HepG2 (cell line): ENCODE measurements around the gene PNKD.

Experiments
- CEBPB ChIP-seq: IDR thresholded peaks from 2 replicates; pipeline ENCODE4 v1.6.1; 2011; ENCODE audit warnings: low read depth, low read length, improper control_type of control experiment, borderline replicate concordance
- MYC ChIP-seq: sonication (generic); formaldehyde crosslinking; IDR thresholded peaks from 2 replicates; pipeline ENCODE4 v1.9.0; 2021; ENCODE audit warnings: missing genetic modification reagents, borderline replicate concordance
- TBP ChIP-seq: sonication (generic); formaldehyde crosslinking; IDR thresholded peaks from 2 replicates; pipeline ENCODE4 v1.5.0; 2020; ENCODE audit warnings: missing genetic modification reagents
- ZNF207 ChIP-seq: fragments of 450-650 bp; IDR thresholded peaks from 2 replicates; pipeline ENCODE4 v1.6.1; 2016; ENCODE audit warnings: antibody characterized with exemption, borderline replicate concordance
- TF ChIP-seq, protein P1 (sequence below), 2 experiments: sonication (generic) in 1 of 2; formaldehyde crosslinking in 1 of 2; IDR thresholded peaks; 2 replicates each; pipeline versions ENCODE4 v1.5.1 to v1.6.1; 2011 to 2020; ENCODE audit warnings: borderline replicate concordance in 1 of 2, low read depth in 1 of 2, low read length in 1 of 2, mild to moderate bottlenecking in 1 of 2, missing genetic modification reagents in 1 of 2, moderate library complexity in 1 of 2
- TF ChIP-seq, protein P2 (sequence below): sonication (generic); formaldehyde crosslinking; IDR thresholded peaks from one replicate; pipeline ENCODE4 v1.5.1; 2020; ENCODE audit warnings: mild to moderate bottlenecking, missing genetic modification reagents; ENCODE audit errors: not compliant biosample characterization

DNA sequence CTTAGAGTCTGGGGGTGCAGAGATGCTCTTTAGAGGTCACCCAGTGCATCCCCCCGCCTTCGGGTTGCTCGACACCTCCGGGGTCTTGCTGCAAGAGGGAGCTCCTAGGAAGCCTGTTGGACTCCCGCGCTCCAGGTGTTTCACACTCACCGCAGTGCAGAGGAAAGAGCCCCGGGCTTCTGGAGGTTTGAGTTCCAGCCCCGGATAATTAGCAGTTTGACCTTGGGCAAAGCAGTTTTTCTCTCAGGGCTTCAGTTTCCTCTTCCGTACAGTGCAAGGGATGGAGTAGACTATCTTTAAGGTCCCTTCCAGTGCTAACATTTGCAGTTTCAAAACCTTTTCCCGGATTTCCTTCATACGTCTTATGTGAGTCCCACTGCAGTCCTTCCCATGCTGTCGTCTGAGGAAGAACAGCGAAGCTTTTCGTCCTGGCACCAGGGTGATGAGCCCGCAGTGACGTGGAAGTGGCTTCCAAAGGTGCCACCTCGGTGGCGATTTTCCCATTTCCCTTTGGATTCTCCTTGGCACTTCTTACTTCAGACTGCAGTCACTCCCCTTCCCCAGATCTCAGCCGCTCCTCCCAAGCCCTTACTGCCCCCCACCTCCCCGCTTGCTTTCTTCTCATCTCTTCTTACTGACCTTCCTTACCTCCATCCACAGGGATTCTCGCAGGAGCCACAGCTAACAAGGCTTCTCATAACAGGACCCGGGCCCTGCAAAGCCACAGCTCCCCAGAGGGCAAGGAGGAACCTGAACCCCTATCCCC lies 585 bp downstream of the PNKD start:
- no peak for TF ChIP-seq CEBPB
- TF ChIP-seq TBP (CRISPR knock-in tag): no peak
- TF ChIP-seq, protein P1, sequence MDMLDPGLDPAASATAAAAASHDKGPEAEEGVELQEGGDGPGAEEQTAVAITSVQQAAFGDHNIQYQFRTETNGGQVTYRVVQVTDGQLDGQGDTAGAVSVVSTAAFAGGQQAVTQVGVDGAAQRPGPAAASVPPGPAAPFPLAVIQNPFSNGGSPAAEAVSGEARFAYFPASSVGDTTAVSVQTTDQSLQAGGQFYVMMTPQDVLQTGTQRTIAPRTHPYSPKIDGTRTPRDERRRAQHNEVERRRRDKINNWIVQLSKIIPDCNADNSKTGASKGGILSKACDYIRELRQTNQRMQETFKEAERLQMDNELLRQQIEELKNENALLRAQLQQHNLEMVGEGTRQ (IDR thresholded peaks at IDR 0.05; ENCODE audit: low read depth, low read length): no peak
- TF ChIP-seq, protein P1 (CRISPR knock-in tag; IDR thresholded peaks at IDR 0.05; ENCODE audit: borderline replicate concordance): no peak
- no peak for TF ChIP-seq MYC
- no peak for TF ChIP-seq ZNF207
- TF ChIP-seq, protein P2, sequence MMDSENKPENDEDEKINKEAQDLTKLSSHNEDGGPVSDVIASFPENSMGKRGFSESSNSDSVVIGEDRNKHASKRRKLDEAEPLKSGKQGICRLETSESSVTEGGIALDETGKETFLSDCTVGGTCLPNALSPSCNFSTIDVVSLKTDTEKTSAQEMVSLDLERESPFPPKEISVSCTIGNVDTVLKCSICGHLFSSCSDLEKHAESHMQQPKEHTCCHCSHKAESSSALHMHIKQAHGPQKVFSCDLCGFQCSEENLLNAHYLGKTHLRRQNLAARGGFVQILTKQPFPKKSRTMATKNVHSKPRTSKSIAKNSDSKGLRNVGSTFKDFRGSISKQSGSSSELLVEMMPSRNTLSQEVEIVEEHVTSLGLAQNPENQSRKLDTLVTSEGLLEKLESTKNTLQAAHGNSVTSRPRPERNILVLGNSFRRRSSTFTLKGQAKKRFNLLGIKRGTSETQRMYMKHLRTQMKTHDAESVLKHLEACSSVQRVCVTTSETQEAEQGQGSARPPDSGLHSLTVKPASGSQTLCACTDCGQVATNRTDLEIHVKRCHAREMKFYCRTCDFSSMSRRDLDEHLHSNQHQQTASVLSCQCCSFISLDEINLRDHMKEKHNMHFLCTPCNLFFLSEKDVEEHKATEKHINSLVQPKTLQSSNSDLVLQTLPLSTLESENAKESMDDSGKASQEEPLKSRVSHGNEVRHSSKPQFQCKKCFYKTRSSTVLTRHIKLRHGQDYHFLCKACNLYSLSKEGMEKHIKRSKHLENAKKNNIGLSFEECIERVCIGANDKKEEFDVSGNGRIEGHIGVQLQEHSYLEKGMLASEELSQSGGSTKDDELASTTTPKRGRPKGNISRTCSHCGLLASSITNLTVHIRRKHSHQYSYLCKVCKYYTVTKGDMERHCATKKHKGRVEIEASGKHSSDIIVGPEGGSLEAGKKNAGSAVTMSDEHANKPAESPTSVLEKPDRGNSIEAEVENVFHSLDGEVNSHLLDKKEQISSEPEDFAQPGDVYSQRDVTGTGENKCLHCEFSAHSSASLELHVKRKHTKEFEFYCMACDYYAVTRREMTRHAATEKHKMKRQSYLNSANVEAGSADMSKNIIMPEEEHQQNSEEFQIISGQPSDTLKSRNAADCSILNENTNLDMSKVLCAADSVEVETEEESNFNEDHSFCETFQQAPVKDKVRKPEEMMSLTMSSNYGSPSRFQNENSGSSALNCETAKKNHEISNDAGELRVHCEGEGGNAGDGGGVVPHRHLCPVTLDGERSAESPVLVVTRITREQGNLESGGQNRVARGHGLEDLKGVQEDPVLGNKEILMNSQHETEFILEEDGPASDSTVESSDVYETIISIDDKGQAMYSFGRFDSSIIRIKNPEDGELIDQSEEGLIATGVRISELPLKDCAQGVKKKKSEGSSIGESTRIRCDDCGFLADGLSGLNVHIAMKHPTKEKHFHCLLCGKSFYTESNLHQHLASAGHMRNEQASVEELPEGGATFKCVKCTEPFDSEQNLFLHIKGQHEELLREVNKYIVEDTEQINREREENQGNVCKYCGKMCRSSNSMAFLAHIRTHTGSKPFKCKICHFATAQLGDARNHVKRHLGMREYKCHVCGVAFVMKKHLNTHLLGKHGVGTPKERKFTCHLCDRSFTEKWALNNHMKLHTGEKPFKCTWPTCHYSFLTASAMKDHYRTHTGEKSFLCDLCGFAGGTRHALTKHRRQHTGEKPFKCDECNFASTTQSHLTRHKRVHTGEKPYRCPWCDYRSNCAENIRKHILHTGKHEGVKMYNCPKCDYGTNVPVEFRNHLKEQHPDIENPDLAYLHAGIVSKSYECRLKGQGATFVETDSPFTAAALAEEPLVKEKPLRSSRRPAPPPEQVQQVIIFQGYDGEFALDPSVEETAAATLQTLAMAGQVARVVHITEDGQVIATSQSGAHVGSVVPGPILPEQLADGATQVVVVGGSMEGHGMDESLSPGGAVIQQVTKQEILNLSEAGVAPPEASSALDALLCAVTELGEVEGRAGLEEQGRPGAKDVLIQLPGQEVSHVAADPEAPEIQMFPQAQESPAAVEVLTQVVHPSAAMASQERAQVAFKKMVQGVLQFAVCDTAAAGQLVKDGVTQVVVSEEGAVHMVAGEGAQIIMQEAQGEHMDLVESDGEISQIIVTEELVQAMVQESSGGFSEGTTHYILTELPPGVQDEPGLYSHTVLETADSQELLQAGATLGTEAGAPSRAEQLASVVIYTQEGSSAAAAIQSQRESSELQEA (CRISPR knock-in tag): no peak
